ENCODE data around the gene TTYH3.
A peak's percentile ranks its signal among the peaks of the same experiment; 100 is the strongest.

- no peak for TF ChIP-seq CHD2 (IDR thresholded peaks at IDR 0.05; ENCODE audit: low read length)
- TF ChIP-seq CTCF (IDR thresholded peaks at IDR 0.05; ENCODE audit: control extremely low read depth in 1 of 3, insufficient read depth in 1 of 3, low read depth in 1 of 3, low read length in 3 of 3) = peak; percentile 85 to 89 (median 86)
- no peak for TF ChIP-seq JUN (IDR thresholded peaks at IDR 0.05; ENCODE audit: low read depth, low read length)
- TF ChIP-seq, protein P1, sequence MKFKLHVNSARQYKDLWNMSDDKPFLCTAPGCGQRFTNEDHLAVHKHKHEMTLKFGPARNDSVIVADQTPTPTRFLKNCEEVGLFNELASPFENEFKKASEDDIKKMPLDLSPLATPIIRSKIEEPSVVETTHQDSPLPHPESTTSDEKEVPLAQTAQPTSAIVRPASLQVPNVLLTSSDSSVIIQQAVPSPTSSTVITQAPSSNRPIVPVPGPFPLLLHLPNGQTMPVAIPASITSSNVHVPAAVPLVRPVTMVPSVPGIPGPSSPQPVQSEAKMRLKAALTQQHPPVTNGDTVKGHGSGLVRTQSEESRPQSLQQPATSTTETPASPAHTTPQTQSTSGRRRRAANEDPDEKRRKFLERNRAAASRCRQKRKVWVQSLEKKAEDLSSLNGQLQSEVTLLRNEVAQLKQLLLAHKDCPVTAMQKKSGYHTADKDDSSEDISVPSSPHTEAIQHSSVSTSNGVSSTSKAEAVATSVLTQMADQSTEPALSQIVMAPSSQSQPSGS (IDR thresholded peaks at IDR 0.05; ENCODE audit: low read length) = no peak
- TF ChIP-seq, protein P2, sequence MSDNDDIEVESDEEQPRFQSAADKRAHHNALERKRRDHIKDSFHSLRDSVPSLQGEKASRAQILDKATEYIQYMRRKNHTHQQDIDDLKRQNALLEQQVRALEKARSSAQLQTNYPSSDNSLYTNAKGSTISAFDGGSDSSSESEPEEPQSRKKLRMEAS (IDR thresholded peaks at IDR 0.05) = no peak
- no peak for TF ChIP-seq EZH2 (IDR thresholded peaks at IDR 0.05; ENCODE audit: low read depth, low read length, severe bottlenecking)
- TF ChIP-seq EP300 (IDR thresholded peaks at IDR 0.05; ENCODE audit: borderline replicate concordance in 1 of 2, low read depth in 2 of 2, low read length in 2 of 2) = no peak
- peak; percentile 63; the same call in 1 of the 2 replicates for TF ChIP-seq GABPA (IDR thresholded peaks at IDR 0.05; ENCODE audit: borderline replicate concordance, insufficient read depth, low read length)
- TF ChIP-seq POLR2AphosphoS5 (IDR thresholded peaks at IDR 0.05; ENCODE audit: low read depth, low read length) = no peak
- TF ChIP-seq KDM4A (IDR thresholded peaks at IDR 0.05; ENCODE audit: low read depth, low read length, severe bottlenecking) = no peak
- TF ChIP-seq TEAD4 (IDR thresholded peaks at IDR 0.05; ENCODE audit: low read depth, low read length) = no peak
- TF ChIP-seq CEBPB (IDR thresholded peaks at IDR 0.05; ENCODE audit: low read depth, low read length) = no peak
Measured at GRCh38 chr7:2680792-2681490, 49.2 kb downstream of the TTYH3 start.

Measured in H1 (cell line).